Measurements from ENCODE around the gene LRRC36.

Gene LRRC36

DNA sequence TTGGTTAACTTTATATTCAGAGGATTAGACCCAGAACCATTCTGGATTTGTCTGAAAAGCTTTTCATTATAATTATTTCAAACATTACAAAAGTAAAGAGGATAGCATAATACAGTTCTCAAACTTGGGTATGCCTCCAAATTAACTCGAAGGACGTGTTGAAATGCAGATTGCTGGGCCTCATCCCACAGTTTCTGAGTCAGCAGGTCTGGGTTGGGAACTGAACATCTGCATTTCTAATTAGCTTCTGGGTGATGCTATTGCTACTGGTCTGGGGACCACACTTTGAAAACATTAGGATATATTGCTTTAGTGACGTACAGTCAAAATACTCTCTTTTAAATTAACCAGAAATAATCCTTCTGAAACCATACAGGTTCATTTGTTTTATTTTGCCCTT is 56.7 kb downstream of the LRRC36 start:
- H3K4me1 ChIP-seq (ENCODE audit: insufficient read depth, low read length): peaks cover 3% of the 10 kb centered on the region; the same call in 1 of the 2 replicates
- H3K36me3 ChIP-seq (ENCODE audit: insufficient read depth, low read length): no peaks in the 10 kb centered on the region
- H3K9me3 ChIP-seq (ENCODE audit: insufficient read depth, low read depth, low read length): no peaks in the 10 kb centered on the region
- 66% methylated on average over 3 of the region's 3 CpGs for WGBS
- no peak overlapping the region for H3K9ac ChIP-seq (ENCODE audit: low read depth, low read length)
- H3K27me3 ChIP-seq (ENCODE audit: insufficient read depth, low read length): no peaks in the 10 kb centered on the region
- H3K4me3 ChIP-seq (ENCODE audit: low read length): no peak overlapping the region
- H3K27ac ChIP-seq (ENCODE audit: low read depth, low read length): no peak overlapping the region

DNA sequence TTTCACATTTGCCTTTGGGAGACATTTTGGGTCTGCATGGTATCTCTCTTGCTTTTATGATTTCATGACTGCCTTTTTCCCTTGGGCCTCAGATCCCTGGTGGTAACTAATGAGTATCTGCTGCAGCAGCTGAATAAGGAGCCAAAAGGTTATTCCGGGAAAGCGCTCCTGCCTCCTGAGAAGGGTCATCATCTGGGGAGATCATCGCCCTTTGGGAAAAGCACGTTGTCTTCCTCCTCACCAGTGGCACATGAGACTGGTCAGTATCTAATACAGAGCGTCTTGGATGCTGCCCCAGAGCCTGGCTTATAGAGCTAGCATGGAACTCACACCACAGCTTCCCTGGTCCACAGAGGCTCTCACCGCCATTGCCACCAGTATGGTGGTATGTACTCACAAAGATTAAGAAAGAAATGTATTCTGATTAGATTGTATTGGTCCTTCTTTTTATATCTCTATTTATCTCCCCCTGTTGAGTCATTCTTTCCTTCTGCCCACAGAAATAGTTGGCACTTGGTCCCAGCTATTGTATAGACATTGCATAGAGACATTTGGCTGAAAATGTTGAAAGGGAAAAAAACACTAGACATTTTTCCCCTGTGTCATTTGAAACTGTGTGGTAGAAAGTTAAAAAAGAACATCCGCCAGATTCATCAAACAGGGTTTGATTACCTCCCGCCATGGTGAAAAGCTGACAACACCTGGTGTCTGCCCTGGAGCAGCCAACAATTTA is 58.3 kb downstream of the LRRC36 start:
- Histone ChIP-seq H3K4me3 (ENCODE audit: low read length) (no peak overlapping the region), H3K9me3 (ENCODE audit: insufficient read depth, low read depth, low read length) (no peaks in the 10 kb centered on the region), H3K4me1 (ENCODE audit: insufficient read depth, low read length) (peaks cover 3% of the 10 kb centered on the region; the same call in 1 of the 2 replicates), H3K9ac (ENCODE audit: low read depth, low read length) (no peak overlapping the region), H3K27ac (ENCODE audit: low read depth, low read length) (no peak overlapping the region), H3K36me3 (ENCODE audit: insufficient read depth, low read length) (no peaks in the 10 kb centered on the region), H3K27me3 (ENCODE audit: insufficient read depth, low read length) (no peaks in the 10 kb centered on the region)
- 94% methylated on average over 8 of the region's 8 CpGs for WGBS

DNA sequence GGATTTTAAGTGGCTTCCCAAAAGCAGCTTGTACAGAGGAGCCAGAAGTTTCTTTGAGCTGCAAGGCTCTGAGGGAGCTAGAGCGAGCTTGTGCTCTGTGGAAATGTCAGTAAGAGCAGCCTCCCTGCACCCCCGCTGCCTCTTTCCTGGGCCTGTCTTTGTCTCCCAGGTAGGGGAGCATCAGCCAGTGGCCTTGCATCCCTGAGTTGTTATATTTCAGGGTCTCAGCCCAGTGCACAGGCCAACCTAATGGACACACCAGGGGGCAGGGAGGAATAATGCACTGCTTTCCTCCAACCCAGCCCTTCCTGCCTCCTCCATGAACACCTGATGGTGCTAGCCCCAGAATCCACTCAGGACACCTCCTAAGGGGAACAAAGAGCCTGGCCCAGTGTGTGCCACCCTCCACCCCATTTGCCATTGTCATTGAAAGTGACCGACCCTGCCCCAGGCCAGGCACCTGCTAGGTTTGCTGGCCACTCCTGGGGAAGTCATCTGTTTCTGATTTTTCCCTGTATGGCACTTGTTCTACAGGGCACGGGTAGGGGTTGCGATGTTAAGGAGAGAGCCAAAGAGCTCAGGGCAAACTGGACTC is 60.3 kb downstream of the LRRC36 start:
- H3K9ac ChIP-seq (ENCODE audit: low read depth, low read length): no peak overlapping the region
- WGBS: 82% methylated on average over 5 of the region's 5 CpGs
- H3K9me3 ChIP-seq (ENCODE audit: insufficient read depth, low read depth, low read length): no peaks in the 10 kb centered on the region
- no peak overlapping the region for H3K4me3 ChIP-seq (ENCODE audit: low read length)
- H3K27ac ChIP-seq (ENCODE audit: low read depth, low read length): no peak overlapping the region
- peaks cover 5% of the 10 kb centered on the region; the same call in 1 of the 2 replicates for H3K27me3 ChIP-seq (ENCODE audit: insufficient read depth, low read length)
- no peaks in the 10 kb centered on the region for H3K36me3 ChIP-seq (ENCODE audit: insufficient read depth, low read length)
- peaks cover 3% of the 10 kb centered on the region; the same call in 1 of the 2 replicates for H3K4me1 ChIP-seq (ENCODE audit: insufficient read depth, low read length)

DNA sequence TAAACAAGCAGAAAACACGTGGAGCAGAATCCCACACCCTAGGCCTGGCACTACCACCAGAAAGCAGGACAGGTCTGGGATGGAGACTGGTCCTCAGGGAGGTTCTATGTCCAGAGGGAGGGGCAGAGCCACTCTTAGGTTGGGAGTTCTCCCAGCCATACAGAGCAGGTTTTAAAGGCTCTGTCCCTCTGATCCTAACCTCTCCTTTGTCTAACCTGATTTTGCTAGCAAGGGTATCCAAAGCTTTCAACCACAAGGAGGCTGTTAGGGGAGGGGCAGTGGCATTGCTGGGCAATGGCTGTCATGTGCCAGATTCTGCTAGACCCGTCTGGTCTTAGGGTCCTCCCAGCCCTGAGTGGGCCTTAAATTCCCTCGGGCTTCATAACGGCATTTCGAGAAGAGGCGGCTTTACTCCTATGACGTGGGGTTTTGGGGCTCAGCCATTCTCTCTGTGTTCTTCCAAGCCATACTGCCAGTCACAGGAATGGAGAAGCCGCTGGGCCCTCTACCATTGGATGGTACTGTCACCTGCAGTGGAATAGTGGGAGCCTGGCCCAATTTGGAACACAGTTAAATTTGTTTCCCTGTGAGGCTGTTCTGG is 61.0 kb downstream of the LRRC36 start:
- Histone ChIP-seq H3K36me3 (ENCODE audit: insufficient read depth, low read length) (no peaks in the 10 kb centered on the region), H3K9me3 (ENCODE audit: insufficient read depth, low read depth, low read length) (no peaks in the 10 kb centered on the region), H3K27ac (ENCODE audit: low read depth, low read length) (no peak overlapping the region), H3K27me3 (ENCODE audit: insufficient read depth, low read length) (peaks cover 11% of the 10 kb centered on the region), H3K4me3 (ENCODE audit: low read length) (no peak overlapping the region), H3K4me1 (ENCODE audit: insufficient read depth, low read length) (peaks cover 3% of the 10 kb centered on the region; the same call in 1 of the 2 replicates), H3K9ac (ENCODE audit: low read depth, low read length) (no peak overlapping the region)
- 83% methylated on average over 8 of the region's 8 CpGs for WGBS

DNA sequence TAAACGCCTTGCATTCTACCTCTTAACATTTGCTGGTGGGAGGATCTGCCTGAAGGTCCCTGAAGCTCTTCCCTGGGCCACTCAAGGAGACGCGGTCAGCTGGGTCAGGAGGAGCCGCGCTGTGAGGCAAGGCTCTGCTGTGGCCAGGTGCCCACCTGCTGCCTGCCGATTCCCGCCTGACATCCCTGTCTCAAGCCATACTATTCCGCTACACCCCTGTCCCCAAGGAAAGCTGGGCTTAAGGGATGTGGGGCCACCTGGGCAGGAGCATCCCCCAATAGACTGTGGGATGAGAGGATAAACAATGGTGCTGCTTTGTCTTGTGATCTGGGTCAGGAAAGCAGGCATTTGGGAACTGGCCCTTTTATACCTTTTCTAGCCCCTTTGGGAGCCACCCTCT is 61.6 kb downstream of the LRRC36 start:
- 87% methylated on average over 8 of the region's 8 CpGs for WGBS
- H3K9ac ChIP-seq (ENCODE audit: low read depth, low read length): no peak overlapping the region
- H3K27me3 ChIP-seq (ENCODE audit: insufficient read depth, low read length): peaks cover 17% of the 10 kb centered on the region
- no peaks in the 10 kb centered on the region for H3K9me3 ChIP-seq (ENCODE audit: insufficient read depth, low read depth, low read length)
- H3K4me1 ChIP-seq (ENCODE audit: insufficient read depth, low read length): peaks cover 3% of the 10 kb centered on the region; the same call in 1 of the 2 replicates
- no peak overlapping the region for H3K27ac ChIP-seq (ENCODE audit: low read depth, low read length)
- no peak overlapping the region for H3K4me3 ChIP-seq (ENCODE audit: low read length)
- no peaks in the 10 kb centered on the region for H3K36me3 ChIP-seq (ENCODE audit: insufficient read depth, low read length)

DNA sequence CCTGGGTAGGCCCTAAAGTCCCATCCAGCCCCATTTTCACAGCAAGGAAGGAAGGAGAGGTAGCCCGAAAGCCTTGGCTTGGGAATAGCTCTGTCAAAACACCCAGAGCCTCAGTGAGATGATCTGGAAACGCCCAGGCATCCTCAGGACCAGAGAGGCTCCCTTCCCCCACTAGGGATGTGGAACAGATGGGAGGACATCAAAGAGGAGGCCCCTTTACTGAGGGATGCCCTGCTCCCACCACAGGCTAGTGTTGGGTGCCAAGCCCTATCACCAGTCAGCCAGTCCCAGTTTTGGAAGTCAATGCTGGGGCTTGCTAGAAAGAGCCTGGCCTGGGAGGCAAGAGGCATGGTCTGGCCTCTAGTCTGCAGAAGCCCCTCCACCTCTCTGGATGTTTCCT is 62.0 kb downstream of the LRRC36 start:
- H3K27me3 ChIP-seq (ENCODE audit: insufficient read depth, low read length): peaks cover 21% of the 10 kb centered on the region
- no peak overlapping the region for H3K9ac ChIP-seq (ENCODE audit: low read depth, low read length)
- H3K4me3 ChIP-seq (ENCODE audit: low read length): no peak overlapping the region
- peaks cover 3% of the 10 kb centered on the region; the same call in 1 of the 2 replicates for H3K4me1 ChIP-seq (ENCODE audit: insufficient read depth, low read length)
- no peaks in the 10 kb centered on the region for H3K9me3 ChIP-seq (ENCODE audit: insufficient read depth, low read depth, low read length)
- no peak overlapping the region for H3K27ac ChIP-seq (ENCODE audit: low read depth, low read length)
- H3K36me3 ChIP-seq (ENCODE audit: insufficient read depth, low read length): no peaks in the 10 kb centered on the region
- 82% methylated on average over 2 of the region's 2 CpGs for WGBS

DNA sequence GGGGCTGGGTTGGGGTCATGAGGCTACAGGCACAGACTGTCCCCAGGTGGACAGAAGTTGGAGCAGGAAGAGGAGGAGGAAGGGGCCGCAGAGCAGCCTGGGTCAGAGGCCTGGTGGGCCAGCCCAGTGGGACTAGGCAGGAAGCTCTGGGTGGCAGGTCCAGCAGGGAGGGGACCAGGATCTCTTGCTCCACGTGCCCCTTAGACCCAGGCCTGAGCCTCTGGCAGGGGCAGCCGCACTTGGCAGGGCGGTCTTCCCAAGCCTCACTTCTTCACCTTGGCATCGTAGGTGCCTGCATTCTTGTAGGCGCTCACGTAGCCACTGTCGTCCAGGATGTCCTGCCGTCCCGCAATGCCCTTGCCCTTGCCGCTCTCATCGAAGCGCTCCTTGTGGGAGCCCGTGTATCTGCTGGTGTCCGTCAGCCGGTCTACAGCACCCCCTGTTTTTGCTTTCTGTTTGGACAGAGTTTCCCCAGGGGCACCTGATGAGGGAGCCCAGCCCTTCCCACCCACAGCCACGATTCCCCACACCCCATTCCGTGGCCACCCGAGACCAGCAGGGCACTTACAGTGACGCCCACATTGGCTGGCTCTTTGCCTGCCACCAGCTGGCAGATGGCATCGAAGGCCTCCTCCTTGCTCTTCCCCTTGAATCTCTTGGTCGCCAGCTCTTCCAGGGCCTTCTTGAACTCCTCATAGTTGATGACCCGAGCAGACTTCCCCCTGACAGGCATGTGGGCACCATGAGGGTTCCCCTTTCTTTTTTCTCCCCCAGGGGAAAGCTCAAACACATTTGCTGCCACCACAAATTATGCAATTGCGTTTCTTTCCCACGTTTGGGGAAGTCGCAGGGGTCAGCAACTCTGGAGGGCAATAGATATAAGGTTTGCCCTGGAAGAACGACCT is 63.5 kb downstream of the LRRC36 start:
- no peak overlapping the region for H3K9ac ChIP-seq (ENCODE audit: low read depth, low read length)
- 91% methylated on average over 27 of the region's 27 CpGs for WGBS
- H3K27ac ChIP-seq (ENCODE audit: low read depth, low read length): no peak overlapping the region
- H3K27me3 ChIP-seq (ENCODE audit: insufficient read depth, low read length): peaks cover 37% of the 10 kb centered on the region
- H3K4me3 ChIP-seq (ENCODE audit: low read length): no peak overlapping the region
- H3K4me1 ChIP-seq (ENCODE audit: insufficient read depth, low read length): peaks cover 3% of the 10 kb centered on the region
- H3K9me3 ChIP-seq (ENCODE audit: insufficient read depth, low read depth, low read length): no peaks in the 10 kb centered on the region
- no peaks in the 10 kb centered on the region for H3K36me3 ChIP-seq (ENCODE audit: insufficient read depth, low read length)

DNA sequence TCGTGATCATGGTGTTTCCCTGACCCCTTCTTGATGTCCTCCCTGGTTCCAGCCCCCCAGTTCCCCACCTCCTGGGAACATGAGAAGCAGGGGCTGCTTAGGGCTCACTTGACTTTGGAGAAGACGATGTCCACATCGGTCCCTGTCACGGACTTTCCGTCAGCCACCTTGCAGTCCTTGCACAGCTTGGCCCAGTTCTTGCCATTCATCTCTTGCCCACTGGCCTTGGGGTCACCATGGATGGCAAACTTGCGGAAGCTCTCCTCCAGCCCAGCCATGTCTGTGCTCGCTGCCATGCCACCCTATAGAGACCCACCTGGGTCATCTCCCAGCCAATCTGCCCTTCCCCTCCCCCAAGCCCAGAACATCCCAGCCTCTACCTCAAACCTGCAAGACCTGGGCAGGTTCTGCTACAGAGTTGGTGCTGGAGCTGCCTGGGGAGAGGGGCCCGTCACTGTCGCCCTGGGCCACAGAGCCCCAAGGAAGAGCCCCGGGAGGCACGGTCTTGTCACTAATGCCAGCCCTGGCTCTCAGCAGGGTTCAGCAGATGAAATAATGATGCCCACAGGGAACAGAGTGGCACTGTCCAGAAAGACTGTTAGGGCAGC is 64.3 kb downstream of the LRRC36 start:
- Histone ChIP-seq H3K36me3 (ENCODE audit: insufficient read depth, low read length) (no peaks in the 10 kb centered on the region), H3K4me1 (ENCODE audit: insufficient read depth, low read length) (peaks cover 10% of the 10 kb centered on the region), H3K4me3 (ENCODE audit: low read length) (no peak overlapping the region), H3K27me3 (ENCODE audit: insufficient read depth, low read length) (peaks cover 44% of the 10 kb centered on the region), H3K27ac (ENCODE audit: low read depth, low read length) (no peak overlapping the region), H3K9ac (ENCODE audit: low read depth, low read length) (no peak overlapping the region), H3K9me3 (ENCODE audit: insufficient read depth, low read depth, low read length) (no peaks in the 10 kb centered on the region)
- WGBS: 93% methylated on average over 11 of the region's 11 CpGs

DNA sequence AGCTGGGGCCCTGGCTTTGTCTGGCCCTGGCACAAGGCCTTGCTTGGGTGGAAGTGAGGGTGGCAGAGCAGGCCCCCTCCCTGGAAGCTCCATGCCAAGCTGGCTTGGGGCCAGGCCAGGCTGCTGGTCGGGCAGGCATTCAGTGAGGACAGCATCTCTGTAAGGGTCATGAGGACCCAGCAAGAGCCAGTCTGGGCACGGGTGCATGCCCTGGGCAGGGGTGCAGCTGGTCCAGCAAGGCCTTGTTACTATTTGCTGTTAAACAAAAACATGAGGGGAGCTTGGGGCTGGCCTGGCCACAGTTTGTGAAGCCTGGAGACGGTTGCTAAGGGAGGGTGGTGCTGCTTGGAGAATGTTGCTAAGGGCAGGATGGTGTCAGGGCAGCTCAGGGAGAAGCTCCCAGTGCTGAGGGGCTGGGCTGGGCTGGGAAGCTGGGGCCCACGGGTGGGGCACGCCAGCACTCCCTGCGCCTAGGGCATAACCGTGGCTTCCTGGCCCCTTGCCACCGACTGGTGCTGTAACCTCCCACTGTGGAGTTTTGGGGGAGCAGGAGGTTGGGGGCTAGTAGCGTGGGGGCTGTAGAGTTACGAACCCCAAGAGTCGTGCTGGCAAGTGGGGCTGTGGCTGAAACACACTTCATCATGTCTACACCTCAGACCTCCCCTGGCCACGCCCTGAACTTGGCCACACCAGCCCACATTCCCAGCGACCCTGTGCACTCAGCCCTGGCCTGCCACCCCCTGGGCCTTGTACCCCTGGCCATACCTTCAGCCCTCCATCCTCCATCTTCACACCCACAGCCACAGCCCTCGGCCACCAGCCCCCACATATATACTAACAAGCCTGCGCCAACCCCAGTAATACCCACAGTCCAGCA is 65.0 kb downstream of the LRRC36 start:
- H3K27ac ChIP-seq (ENCODE audit: low read depth, low read length): no peak overlapping the region
- H3K27me3 ChIP-seq (ENCODE audit: insufficient read depth, low read length): peaks cover 47% of the 10 kb centered on the region
- peaks cover 16% of the 10 kb centered on the region for H3K4me1 ChIP-seq (ENCODE audit: insufficient read depth, low read length)
- H3K9ac ChIP-seq (ENCODE audit: low read depth, low read length): no peak overlapping the region
- no peaks in the 10 kb centered on the region for H3K36me3 ChIP-seq (ENCODE audit: insufficient read depth, low read length)
- no peaks in the 10 kb centered on the region for H3K9me3 ChIP-seq (ENCODE audit: insufficient read depth, low read depth, low read length)
- WGBS: 91% methylated on average over 15 of the region's 15 CpGs
- H3K4me3 ChIP-seq (ENCODE audit: low read length): no peak overlapping the region

Measured in HUES64 (cell line).